GM10266 (cell line): Measurements from ENCODE around the gene ALG14.

ENCODE experiments used
- DNase-seq: peaks from one replicate; pipeline ENCODE4 v3.0.0; 2012; ENCODE audit errors: extremely low spot score
- CTCF ChIP-seq: IDR thresholded peaks from 2 replicates; pipeline ENCODE4 v1.5.1; 2012; ENCODE audit warnings: mild to moderate bottlenecking, low read depth; ENCODE audit not compliant: control insufficient read depth, insufficient read depth; ENCODE audit errors: missing control alignments

ALG14 gene

GRCh38 chr1:94969137-94969536 lies 103.6 kb downstream of the ALG14 start:
- no peak for DNase-seq

GRCh38 chr1:94966033-94966432 lies 106.7 kb downstream of the ALG14 start:
- no peak for TF ChIP-seq CTCF
- DNase-seq = no peak

More at GRCh38 chr1:94969137-94969536, 103.6 kb downstream of the ALG14 start:
- TF ChIP-seq CTCF = no peak

GRCh38 chr1:94963864-94964263 lies 108.9 kb downstream of the ALG14 start:
- no peak for TF ChIP-seq CTCF
- DNase-seq = no peak

DNA sequence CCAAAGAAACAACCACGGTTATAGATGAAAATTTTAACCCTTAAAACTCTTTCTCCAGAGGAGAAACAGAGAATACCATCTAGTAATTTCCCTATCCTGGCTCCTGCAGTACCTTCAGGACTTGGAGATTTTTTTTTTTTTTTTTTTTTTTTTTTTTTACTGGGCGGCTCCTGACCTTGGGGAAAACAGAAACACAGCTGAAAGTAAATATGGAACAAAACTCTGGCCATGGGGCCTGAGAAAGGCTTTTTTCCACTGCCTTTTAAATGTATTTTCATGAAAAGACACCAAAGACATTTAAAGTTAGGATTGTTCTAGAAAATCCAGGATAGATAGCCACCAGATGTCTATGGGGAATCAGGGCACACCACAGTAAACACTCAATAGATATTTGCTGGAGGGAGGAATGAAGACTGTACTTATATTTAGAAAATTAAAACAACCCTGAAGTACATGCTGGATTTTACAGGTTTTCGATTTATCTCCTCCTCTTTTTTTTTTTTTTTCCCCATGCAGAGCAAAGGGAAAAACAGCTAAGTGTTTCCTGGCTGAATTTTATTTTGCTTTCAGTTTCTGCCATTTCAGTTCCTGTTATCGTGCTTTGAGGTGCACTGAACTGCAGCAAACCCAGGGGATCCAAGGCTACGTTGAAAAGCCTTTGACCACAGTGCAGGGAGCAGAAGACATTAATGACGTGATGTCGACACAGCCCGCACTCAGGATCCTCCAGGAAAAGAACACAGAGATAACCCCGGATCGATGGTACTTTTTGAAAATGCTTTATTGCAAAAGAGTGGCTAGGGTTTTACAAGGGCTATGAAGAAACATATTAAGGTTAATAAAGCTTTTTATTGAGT lies 110.1 kb downstream of the ALG14 start:
- DNase-seq = peak; percentile 38

GRCh38 chr1:94961988-94962387 lies 110.8 kb downstream of the ALG14 start:
- no peak for TF ChIP-seq CTCF
- DNase-seq = no peak

More for the DNA sequence above, 110.1 kb downstream of the ALG14 start:
- no peak for TF ChIP-seq CTCF

DNA sequence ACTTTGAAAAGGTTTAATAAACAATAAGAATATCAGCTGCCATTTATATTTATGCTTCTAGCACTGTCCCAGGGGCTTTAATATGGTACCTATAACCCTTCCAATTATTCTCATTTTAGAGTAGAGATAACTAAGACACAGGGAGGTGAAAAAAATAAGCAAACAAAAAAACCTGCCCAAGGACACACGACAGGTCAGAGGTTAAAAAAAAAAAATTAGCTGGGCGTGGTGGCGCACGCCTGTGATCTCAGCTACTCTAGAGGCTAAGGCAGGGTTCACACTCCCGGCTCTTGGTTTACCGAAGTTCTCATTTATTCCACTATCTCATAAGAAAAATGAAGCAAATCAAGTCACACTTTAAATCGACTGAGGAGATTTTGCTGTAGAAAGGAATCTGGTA lies 111.2 kb downstream of the ALG14 start:
- no peak for TF ChIP-seq CTCF
- no peak for DNase-seq

DNA sequence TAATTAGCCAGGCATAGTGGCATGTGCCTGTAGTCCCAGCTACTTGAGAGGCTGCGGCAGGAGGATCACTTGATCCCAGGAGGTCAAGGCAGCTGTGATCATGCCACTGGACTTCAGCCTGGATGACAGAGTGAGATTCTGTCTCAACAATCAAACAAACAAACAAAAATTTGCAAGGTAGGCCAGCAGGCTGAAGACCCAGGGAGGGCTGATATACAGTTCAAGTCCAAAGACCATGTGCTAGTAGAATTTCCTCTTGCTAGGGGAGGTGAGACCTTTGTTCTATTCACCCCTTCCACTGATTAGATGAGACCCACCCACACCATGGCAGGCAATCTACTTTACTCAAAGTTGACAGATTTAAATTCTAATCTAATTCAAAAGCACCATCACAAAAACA lies 114.7 kb downstream of the ALG14 start:
- no peak for DNase-seq
- no peak for TF ChIP-seq CTCF
